ENCODE data around the gene CAMK2B.

Gene CAMK2B

DNA sequence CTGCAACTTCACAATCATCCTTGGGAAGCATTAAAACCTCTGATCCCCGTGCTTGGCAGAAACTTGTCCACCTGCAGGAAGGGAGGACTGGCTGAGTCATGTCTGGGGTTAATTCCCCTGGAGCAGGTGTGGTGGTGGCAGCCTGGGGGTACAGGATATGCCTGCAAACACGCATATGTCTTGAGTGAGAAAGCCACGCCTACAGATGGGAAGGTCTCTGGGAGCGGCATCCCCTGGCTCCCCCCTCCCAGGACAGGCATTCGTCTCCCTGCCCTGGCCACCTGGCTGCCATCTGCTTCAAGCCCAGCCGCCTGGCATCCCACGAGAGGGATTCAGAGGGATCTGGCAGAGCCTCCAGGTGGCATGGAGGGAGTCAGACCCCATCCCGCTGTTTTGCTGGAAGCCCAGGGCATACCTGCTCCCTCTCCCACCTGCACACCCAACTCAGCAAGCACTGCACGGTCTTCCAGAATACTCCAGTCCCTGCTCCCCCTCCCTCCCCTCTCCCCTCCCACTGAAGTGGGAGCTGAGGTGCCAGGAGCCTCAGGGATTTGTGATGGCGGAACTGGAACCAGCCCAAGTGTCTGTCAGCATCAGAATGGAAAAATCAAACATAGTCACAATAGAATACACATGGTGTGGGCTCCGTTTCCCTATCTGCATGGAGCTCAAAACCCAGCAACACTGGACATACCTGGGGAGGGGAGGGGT is 61.0 kb downstream of the CAMK2B start:
- H3K27ac ChIP-seq (ENCODE audit: low read length): no peak overlapping the region
- no peaks in the 10 kb centered on the region for H3K9me3 ChIP-seq (ENCODE audit: control insufficient read depth, insufficient read depth, low read length)
- H3K4me1 ChIP-seq (ENCODE audit: control insufficient read depth, insufficient read depth, low read length): peaks cover 1% of the 10 kb centered on the region; the same call in 1 of the 2 replicates
- no peaks in the 10 kb centered on the region; the same call in 1 of the 2 replicates for H3K27me3 ChIP-seq (ENCODE audit: control insufficient read depth, insufficient read depth, low read length)
- no peak overlapping the region for H3K4me3 ChIP-seq (ENCODE audit: low read length)
- no peaks in the 10 kb centered on the region; the same call in 1 of the 2 replicates for H3K36me3 ChIP-seq (ENCODE audit: control insufficient read depth, insufficient read depth, low read length)
- no CpG with 5 or more reads among the region's 11 CpGs for WGBS (ENCODE audit: insufficient coverage, insufficient read length)
- DNase-seq (ENCODE audit: low read depth, low spot score): no peak

- Histone ChIP-seq H3K4me3 (ENCODE audit: low read length) (no peak overlapping the region), H3K4me1 (ENCODE audit: control insufficient read depth, insufficient read depth, low read length) (peaks cover 1% of the 10 kb centered on the region; the same call in 1 of the 2 replicates), H3K36me3 (ENCODE audit: control insufficient read depth, insufficient read depth, low read length) (no peaks in the 10 kb centered on the region; the same call in 1 of the 2 replicates), H3K9me3 (ENCODE audit: control insufficient read depth, insufficient read depth, low read length) (no peaks in the 10 kb centered on the region), H3K27me3 (ENCODE audit: control insufficient read depth, insufficient read depth, low read length) (no peaks in the 10 kb centered on the region; the same call in 1 of the 2 replicates), H3K27ac (ENCODE audit: low read length) (no peak overlapping the region)
- DNase-seq (ENCODE audit: low read depth, low spot score): no peak
- no CpG with 5 or more reads among the region's 20 CpGs for WGBS (ENCODE audit: insufficient coverage, insufficient read length)
These were observed 61.9 kb downstream of the CAMK2B start for GRCh38 chr7:44263326-44264082.

DNA sequence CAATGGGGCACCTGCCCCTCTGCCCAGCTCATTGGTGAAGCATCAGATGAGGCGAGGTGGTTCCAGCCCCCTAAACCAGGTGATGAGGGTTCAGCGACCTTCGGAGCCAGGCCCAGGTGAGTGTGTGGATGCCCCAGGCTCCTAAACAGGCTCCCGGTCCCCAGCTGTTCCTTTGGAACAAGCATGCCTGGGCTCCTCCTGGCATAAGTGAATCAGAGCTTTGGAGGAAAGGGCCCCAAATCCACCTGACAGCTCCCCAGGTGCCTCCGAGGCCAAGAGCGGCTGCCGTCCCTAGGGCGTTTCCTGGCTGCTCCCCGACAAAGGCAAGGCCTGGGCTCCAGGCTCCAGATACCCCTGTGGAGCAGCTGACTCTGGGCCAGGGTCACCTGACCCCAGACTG is 63.4 kb downstream of the CAMK2B start:
- no peak for DNase-seq (ENCODE audit: low read depth, low spot score)
- WGBS (ENCODE audit: insufficient coverage, insufficient read length): no CpG with 5 or more reads among the region's 9 CpGs
- Histone ChIP-seq H3K9me3 (ENCODE audit: control insufficient read depth, insufficient read depth, low read length) (no peaks in the 10 kb centered on the region), H3K27me3 (ENCODE audit: control insufficient read depth, insufficient read depth, low read length) (no peaks in the 10 kb centered on the region; the same call in 1 of the 2 replicates), H3K4me1 (ENCODE audit: control insufficient read depth, insufficient read depth, low read length) (peaks cover 1% of the 10 kb centered on the region; the same call in 1 of the 2 replicates), H3K4me3 (ENCODE audit: low read length) (no peak overlapping the region), H3K27ac (ENCODE audit: low read length) (no peak overlapping the region), H3K36me3 (ENCODE audit: control insufficient read depth, insufficient read depth, low read length) (no peaks in the 10 kb centered on the region; the same call in 1 of the 2 replicates)

DNA sequence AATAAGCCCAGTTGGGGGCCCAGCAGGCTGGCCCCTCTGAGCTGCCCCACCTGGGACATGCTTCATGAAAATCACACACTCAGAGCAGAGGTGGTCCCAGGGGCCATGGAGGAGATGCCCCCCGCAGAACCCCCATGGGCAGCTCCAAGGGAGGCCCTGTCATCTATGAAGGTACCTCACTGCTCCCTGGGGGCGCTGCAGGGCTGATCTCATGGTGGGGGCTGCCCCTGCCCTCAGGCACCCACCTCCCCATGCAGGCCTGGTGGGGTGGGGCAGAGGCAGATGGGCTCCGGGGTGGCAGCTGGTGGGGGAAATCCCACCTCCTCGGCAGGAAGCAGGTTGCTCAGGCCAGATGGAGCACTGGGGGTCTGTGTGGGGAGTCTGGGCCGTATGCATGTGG is 64.2 kb downstream of the CAMK2B start:
- Histone ChIP-seq H3K4me1 (ENCODE audit: control insufficient read depth, insufficient read depth, low read length) (peaks cover 1% of the 10 kb centered on the region; the same call in 1 of the 2 replicates), H3K27me3 (ENCODE audit: control insufficient read depth, insufficient read depth, low read length) (no peaks in the 10 kb centered on the region), H3K27ac (ENCODE audit: low read length) (no peak overlapping the region), H3K9me3 (ENCODE audit: control insufficient read depth, insufficient read depth, low read length) (no peaks in the 10 kb centered on the region), H3K4me3 (ENCODE audit: low read length) (no peak overlapping the region), H3K36me3 (ENCODE audit: control insufficient read depth, insufficient read depth, low read length) (no peaks in the 10 kb centered on the region; the same call in 1 of the 2 replicates)
- DNase-seq (ENCODE audit: low read depth, low spot score): no peak
- no CpG with 5 or more reads among the region's 5 CpGs for WGBS (ENCODE audit: insufficient coverage, insufficient read length)

DNA sequence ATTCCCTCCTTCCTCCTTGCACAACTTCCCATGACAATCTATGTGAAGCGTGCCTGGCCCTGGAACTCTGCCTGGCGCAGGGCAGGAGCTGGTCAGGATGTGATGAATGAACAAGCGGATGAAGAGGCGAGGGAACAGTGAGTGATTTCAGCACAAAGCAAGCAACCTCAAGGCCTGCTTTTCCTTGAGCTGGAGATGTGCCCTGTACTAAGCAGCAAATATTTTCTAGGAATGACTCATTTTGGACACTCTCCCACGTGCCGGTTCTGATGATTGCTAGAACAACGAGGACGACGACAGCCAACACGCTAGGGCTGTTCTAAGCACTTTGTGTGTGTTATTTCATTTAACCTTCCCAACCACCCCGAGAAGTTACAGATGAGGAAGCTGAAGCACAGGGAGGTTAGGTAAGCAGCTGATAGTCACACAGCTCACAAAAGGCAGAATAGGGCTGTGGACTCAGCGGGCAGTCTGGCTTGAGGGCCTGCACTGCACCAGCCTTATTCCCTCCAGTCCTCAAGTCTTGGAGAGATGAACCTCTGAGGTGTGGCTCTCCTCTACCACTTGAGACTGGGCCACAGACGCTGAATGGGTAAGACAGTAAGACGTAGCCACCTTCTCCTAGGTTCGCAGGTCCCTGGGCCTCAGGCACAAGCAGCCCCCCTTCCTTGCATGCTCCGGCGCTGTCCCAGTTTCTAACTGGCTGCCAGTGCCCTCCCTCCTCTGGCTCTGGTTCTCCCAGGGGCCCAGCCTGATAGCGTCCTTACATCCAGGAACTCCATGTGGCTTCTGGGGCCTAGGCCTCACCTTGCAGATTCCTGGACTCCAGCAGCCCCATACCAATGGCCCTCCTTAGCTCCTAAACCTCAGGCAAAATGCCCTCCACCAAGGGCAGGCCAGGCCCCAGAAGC is 65.6 kb downstream of the CAMK2B start:
- H3K4me1 ChIP-seq (ENCODE audit: control insufficient read depth, insufficient read depth, low read length): peaks cover 1% of the 10 kb centered on the region; the same call in 1 of the 2 replicates
- DNase-seq (ENCODE audit: low read depth, low spot score): no peak

DNA sequence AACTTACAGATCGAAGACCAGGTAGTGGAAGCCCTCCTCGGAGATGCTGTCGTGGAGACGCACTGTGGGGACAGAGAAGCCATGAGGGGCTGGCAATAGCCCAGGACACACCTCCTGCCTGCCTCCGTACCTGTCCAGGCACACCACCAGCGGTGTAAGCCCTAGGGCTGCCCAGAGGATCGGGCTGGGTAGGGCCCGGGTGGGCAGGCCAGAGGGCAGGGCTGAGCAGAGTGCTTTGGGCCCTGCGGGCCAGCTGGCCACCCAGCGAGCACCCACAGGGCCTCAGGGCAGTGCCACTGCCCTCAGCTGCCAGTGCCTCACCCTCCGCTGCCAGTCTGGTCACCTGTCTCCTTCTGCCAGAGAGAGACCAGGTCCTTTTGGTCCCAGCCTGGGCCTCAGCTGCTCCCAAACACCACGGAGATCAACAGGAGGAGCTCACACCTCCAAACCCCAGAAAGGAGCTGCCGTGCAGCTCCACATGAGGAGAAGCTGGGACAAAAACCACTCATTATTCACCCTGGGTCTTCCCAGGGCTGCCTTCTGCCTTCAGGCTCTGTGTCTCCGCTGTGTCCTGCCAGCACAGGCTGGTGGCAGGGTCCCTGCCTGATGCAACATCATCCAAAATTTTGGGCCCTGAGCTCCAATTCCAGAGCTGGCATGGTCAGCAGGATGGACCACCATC is 66.4 kb downstream of the CAMK2B start:
- DNase-seq (ENCODE audit: low read depth, low spot score): no peak
- no CpG with 5 or more reads among the region's 14 CpGs for WGBS (ENCODE audit: insufficient coverage, insufficient read length)
- no peaks in the 10 kb centered on the region for H3K27me3 ChIP-seq (ENCODE audit: control insufficient read depth, insufficient read depth, low read length)
- H3K9me3 ChIP-seq (ENCODE audit: control insufficient read depth, insufficient read depth, low read length): no peaks in the 10 kb centered on the region
- H3K4me1 ChIP-seq (ENCODE audit: control insufficient read depth, insufficient read depth, low read length): peaks cover 1% of the 10 kb centered on the region; the same call in 1 of the 2 replicates
- no peak overlapping the region for H3K4me3 ChIP-seq (ENCODE audit: low read length)
- no peak overlapping the region for H3K27ac ChIP-seq (ENCODE audit: low read length)
- no peaks in the 10 kb centered on the region; the same call in 1 of the 2 replicates for H3K36me3 ChIP-seq (ENCODE audit: control insufficient read depth, insufficient read depth, low read length)

More for the DNA sequence above, 65.6 kb downstream of the CAMK2B start:
- H3K27me3 ChIP-seq (ENCODE audit: control insufficient read depth, insufficient read depth, low read length): no peaks in the 10 kb centered on the region
- H3K4me3 ChIP-seq (ENCODE audit: low read length): no peak overlapping the region
- no peak overlapping the region for H3K27ac ChIP-seq (ENCODE audit: low read length)
- no CpG with 5 or more reads among the region's 18 CpGs for WGBS (ENCODE audit: insufficient coverage, insufficient read length)
- H3K36me3 ChIP-seq (ENCODE audit: control insufficient read depth, insufficient read depth, low read length): no peaks in the 10 kb centered on the region; the same call in 1 of the 2 replicates
- no peaks in the 10 kb centered on the region for H3K9me3 ChIP-seq (ENCODE audit: control insufficient read depth, insufficient read depth, low read length)

DNA sequence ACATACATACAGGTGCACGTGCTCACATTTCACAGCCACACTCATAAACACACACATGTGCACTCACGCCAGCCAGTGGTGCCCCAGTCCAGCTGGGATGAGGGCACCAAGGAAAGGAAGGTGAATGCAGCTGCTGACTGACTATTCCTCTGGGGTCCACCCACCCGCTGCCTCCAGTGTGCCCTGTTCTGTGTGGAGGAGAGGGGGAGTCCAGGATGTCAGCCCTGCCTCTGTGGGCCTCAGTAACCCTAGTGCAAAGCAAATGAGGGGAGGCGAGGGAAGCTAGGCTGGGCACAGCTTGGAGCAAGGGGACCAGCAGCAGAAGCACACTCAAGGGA is 67.0 kb downstream of the CAMK2B start:
- H3K9me3 ChIP-seq (ENCODE audit: control insufficient read depth, insufficient read depth, low read length): no peaks in the 10 kb centered on the region
- no peaks in the 10 kb centered on the region; the same call in 1 of the 2 replicates for H3K36me3 ChIP-seq (ENCODE audit: control insufficient read depth, insufficient read depth, low read length)
- no peak overlapping the region for H3K4me3 ChIP-seq (ENCODE audit: low read length)
- WGBS (ENCODE audit: insufficient coverage, insufficient read length): no CpG with 5 or more reads among the region's 4 CpGs
- no peak for DNase-seq (ENCODE audit: low read depth, low spot score)
- peaks cover 1% of the 10 kb centered on the region; the same call in 1 of the 2 replicates for H3K4me1 ChIP-seq (ENCODE audit: control insufficient read depth, insufficient read depth, low read length)
- H3K27me3 ChIP-seq (ENCODE audit: control insufficient read depth, insufficient read depth, low read length): no peaks in the 10 kb centered on the region
- H3K27ac ChIP-seq (ENCODE audit: low read length): no peak overlapping the region

DNA sequence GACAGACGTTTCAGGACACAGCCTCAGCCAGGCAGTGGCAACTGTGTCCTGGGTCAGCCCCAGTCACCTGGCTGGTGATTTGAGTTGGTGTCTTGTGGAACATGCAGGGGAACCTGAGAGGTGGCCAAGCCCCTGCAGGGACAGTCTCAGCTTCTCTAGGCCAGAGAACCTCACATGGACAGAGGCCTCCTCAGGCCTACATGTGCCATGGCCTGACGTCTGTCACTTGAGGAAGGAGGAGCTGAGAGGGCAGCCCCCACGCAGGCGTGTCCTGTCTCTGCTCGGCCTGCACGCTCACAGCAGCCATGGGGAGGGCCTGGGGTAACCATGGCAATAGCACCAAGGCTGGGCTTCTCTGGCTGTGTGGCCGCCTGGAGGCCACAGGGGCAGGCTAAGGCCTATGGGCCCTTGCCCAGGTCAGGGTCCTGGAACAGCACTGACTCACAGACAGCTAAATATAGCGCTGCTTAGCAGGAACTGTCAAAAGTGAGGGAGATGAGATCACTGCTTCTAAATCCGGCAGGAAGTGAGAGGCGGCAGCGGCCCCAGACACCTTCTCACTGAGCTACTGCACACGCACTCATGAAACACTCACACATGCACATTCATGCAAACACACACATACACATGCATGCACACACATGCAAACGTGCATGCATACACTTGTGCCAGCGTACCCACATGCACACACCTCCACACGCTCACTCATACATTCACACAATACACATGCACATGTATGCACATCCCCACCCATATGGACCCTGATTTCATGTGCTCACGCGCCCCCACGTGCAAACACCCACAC is 67.6 kb downstream of the CAMK2B start:
- Histone ChIP-seq H3K4me1 (ENCODE audit: control insufficient read depth, insufficient read depth, low read length) (no peaks in the 10 kb centered on the region), H3K36me3 (ENCODE audit: control insufficient read depth, insufficient read depth, low read length) (no peaks in the 10 kb centered on the region), H3K9me3 (ENCODE audit: control insufficient read depth, insufficient read depth, low read length) (no peaks in the 10 kb centered on the region), H3K27ac (ENCODE audit: low read length) (no peak overlapping the region), H3K4me3 (ENCODE audit: low read length) (no peak overlapping the region), H3K27me3 (ENCODE audit: control insufficient read depth, insufficient read depth, low read length) (no peaks in the 10 kb centered on the region)
- no peak for DNase-seq (ENCODE audit: low read depth, low spot score)
- WGBS (ENCODE audit: insufficient coverage, insufficient read length): no CpG with 5 or more reads among the region's 18 CpGs

GRCh38 chr7:44257213-44257612 is 68.2 kb downstream of the CAMK2B start:
- H3K9me3 ChIP-seq (ENCODE audit: control insufficient read depth, insufficient read depth, low read length): no peaks in the 10 kb centered on the region
- H3K27me3 ChIP-seq (ENCODE audit: control insufficient read depth, insufficient read depth, low read length): no peaks in the 10 kb centered on the region
- no peaks in the 10 kb centered on the region for H3K36me3 ChIP-seq (ENCODE audit: control insufficient read depth, insufficient read depth, low read length)
- H3K4me3 ChIP-seq (ENCODE audit: low read length): no peak overlapping the region
- no CpG with 5 or more reads among the region's 6 CpGs for WGBS (ENCODE audit: insufficient coverage, insufficient read length)
- H3K4me1 ChIP-seq (ENCODE audit: control insufficient read depth, insufficient read depth, low read length): no peaks in the 10 kb centered on the region
- H3K27ac ChIP-seq (ENCODE audit: low read length): no peak overlapping the region
- no peak for DNase-seq (ENCODE audit: low read depth, low spot score)

All from iPS DF 6.9 (cell line).